ENCODE data around the gene GPR153.

GPR153 gene

DNA sequence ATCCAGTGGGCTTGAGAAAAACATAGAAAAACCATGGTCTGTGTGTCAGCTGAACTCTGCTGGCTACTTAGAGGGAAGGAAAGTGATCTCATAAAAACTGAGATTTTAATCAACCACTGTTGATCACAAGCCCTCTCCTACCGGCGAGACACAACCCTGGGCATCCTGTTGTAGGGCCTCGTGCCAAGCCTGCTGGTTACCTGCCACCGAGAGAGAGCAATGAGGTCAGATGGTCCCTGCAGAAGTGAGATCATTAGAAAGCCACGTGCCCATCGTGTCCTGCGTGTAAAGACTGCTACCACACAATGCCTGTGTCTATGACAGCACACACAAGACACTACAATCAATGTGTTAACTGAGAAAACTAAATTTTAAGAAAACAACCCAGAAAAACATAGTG is 41.7 kb upstream of the GPR153 start:
- DNase-seq (ENCODE audit: low read depth): no peak

DNA sequence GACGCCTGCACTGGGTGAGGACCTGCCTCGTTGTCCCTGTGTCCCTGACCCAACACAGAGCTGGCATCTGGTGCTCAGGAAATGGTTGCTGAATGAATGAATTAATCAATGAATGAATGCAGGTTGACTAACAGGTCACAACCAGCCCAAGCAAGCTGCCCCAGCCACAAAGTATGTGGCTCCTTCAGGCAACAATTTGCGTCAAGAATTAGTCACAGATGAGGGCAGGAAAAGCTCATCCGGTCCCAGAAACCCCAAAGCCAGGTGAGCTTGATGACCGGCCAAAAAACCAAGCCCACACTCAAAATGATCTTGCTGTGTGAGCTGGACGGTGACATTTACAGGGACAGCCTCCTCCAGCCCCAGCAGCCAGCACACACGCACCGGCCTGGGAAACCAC is 40.6 kb upstream of the GPR153 start:
- peak; percentile 4 for DNase-seq (ENCODE audit: low read depth)
- no peak overlapping the region for H3K4me3 ChIP-seq (ENCODE audit: low read depth, low read length)
- TF ChIP-seq, protein P1, sequence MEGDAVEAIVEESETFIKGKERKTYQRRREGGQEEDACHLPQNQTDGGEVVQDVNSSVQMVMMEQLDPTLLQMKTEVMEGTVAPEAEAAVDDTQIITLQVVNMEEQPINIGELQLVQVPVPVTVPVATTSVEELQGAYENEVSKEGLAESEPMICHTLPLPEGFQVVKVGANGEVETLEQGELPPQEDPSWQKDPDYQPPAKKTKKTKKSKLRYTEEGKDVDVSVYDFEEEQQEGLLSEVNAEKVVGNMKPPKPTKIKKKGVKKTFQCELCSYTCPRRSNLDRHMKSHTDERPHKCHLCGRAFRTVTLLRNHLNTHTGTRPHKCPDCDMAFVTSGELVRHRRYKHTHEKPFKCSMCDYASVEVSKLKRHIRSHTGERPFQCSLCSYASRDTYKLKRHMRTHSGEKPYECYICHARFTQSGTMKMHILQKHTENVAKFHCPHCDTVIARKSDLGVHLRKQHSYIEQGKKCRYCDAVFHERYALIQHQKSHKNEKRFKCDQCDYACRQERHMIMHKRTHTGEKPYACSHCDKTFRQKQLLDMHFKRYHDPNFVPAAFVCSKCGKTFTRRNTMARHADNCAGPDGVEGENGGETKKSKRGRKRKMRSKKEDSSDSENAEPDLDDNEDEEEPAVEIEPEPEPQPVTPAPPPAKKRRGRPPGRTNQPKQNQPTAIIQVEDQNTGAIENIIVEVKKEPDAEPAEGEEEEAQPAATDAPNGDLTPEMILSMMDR (conservative IDR thresholded peaks at IDR 0.05; ENCODE audit: low read depth, low read length): no peak

More for the DNA sequence above, 41.7 kb upstream of the GPR153 start:
- TF ChIP-seq, protein P1 (conservative IDR thresholded peaks at IDR 0.05; ENCODE audit: low read depth, low read length): no peak
- no peak overlapping the region for H3K4me3 ChIP-seq (ENCODE audit: low read depth, low read length)

DNA sequence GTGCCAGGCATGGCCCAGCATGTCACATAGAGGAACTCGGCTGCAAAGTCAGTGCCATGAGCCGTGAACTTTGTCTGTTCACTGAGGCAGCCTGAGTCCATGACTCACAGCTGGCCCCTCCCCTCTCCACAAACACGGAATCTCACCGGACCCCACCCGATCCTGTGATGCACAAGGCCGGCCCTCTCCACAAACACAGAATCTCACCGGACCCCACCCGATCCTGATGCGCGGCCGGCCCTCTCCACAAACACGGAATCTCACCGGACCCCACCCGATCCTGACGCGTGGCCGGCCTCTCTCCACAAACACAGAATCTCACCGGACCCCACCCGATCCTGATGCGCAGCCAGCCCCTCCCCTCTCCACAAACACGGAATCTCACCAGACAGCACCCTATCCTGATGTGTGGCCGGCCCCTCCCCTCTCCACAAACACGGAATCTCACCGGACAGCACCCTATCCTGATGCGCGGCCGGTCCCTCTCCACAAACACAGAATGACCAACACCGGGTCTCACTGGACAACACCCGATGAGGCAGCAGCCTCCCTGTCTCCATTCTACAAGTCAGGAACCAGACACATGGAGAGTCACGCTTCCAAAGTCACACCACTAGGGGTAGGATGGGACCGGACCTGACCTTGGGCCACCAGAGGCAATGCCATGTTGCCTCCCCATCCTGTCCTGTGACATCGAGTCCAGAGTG is 39.6 kb upstream of the GPR153 start:
- no peak for DNase-seq (ENCODE audit: low read depth)
- no peak overlapping the region for H3K4me3 ChIP-seq (ENCODE audit: low read depth, low read length)
- TF ChIP-seq, protein P1 (conservative IDR thresholded peaks at IDR 0.05; ENCODE audit: low read depth, low read length): no peak

DNA sequence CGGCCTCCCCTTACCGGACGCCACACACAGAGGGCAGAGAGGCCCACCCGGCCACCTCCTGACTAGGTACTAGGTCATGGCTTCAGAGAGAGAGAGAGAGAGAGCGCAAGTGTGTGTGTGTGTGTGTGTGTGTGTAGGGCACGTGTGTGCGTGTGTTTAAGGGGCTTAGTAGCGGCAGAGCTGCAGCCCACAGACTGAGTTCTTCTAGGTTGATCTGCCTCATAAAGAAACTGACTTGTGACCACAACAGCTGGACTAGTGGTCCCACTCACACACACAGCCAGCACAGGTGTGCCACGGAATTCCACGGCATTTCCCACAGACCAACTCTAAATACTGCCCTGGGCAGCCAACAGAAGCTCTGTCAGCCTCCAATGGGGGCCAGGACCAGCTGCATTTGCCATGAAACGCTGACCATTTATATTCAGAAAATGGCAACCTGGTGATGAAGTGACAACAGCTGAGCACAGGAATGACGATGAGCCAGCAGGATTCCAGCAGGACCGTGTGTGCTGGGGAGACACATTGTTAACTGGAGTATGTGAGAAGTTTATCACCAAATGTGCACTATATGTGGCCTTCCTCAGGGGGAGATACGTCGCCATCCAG is 38.8 kb upstream of the GPR153 start:
- TF ChIP-seq, protein P1 (conservative IDR thresholded peaks at IDR 0.05; ENCODE audit: low read depth, low read length): no peak
- no peak overlapping the region for H3K4me3 ChIP-seq (ENCODE audit: low read depth, low read length)
- DNase-seq (ENCODE audit: low read depth): no peak

DNA sequence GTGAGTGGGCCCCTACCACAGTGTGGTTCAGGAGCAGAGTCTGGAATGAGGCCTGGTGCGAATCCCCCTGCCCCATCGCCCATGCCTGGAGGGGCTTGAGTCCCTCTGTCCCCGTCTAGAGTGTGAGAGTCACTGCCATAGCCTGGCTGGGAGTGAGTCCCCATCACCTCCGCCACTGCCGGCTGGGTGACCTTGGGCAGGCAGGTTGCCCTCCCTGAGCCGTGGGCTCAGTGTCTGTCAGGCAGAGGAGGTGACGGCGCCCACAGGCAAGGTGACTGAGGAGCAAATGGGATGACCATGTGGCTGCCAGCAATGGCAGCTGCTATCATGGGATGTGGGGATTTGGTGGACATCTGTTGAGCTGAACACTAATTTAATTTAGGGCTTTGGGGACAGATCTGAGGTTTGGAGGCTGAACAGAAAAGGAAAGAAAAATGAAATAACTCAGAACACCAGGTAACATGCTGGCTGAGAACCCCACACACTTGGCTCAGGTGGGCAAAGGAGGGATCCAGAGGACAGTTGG is 38.1 kb upstream of the GPR153 start:
- TF ChIP-seq, protein P1 (conservative IDR thresholded peaks at IDR 0.05; ENCODE audit: low read depth, low read length): no peak
- no peak for DNase-seq (ENCODE audit: low read depth)
- H3K4me3 ChIP-seq (ENCODE audit: low read depth, low read length): no peak overlapping the region

DNA sequence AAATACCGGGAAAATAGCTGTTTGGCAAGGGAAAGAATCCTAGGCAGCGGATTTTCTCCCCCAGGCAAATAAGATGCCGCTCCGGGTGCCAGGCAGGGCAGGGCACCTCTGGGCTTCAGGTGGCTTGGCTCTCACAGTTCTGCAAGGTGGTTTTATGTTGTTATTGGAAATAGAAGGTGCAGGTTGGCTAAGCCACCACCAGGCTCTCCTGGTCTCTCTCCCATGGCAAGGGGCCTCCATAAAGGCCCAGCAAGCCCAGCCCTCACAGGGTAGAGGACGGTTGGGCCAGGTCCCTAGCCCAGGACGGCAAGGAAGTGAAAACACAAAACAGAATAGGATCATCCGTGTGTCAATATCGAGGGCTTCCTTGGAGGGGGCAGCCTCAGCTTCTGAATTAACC is 37.6 kb upstream of the GPR153 start:
- H3K4me3 ChIP-seq (ENCODE audit: low read depth, low read length): no peak overlapping the region
- DNase-seq (ENCODE audit: low read depth): no peak
- TF ChIP-seq, protein P1 (conservative IDR thresholded peaks at IDR 0.05; ENCODE audit: low read depth, low read length): no peak
